Psoas muscle (tissue), 8 donors: Measurements from ENCODE around the gene OR6J1. TPM values are rescaled to one million over a fixed set of nuclear protein-coding genes. Genes with fewer than 3 reads are reported as not detected.

Experiments used
- ATAC-seq, 4 donors: fragments of 200-7000 bp; cut with Tn5 transposase; one replicate each; pipeline ENCODE4 v1.9.1; 2020; ENCODE audit warnings: moderate library complexity in 3 of 4, mild to moderate bottlenecking in 2 of 4
- DNase-seq, 2 donors: peaks; one replicate each; pipeline ENCODE4 v3.0.0-alpha.2; 2020
- H3K27ac ChIP-seq: fragments of 200-600 bp; one replicate; pipeline ENCODE4 v1.8.0; 2022
- H3K27me3 ChIP-seq, 3 donors: fragments of 200-600 bp in 1 of 3; one replicate each; pipeline versions ENCODE4 v1.6.1 to v1.8.0; 2013 to 2022; ENCODE audit warnings: low read length in 2 of 3, mild to moderate bottlenecking in 2 of 3, moderate library complexity in 1 of 3; ENCODE audit not compliant: insufficient read depth in 3 of 3
- H3K36me3 ChIP-seq, 2 donors: fragments of 200-600 bp in 1 of 2; one replicate each; pipeline versions ENCODE4 v1.6.1 to v1.8.0; 2013 to 2022; ENCODE audit warnings: low read depth in 1 of 2, mild to moderate bottlenecking in 1 of 2, moderate library complexity in 1 of 2; ENCODE audit not compliant: insufficient read depth in 1 of 2
- H3K4me1 ChIP-seq: fragments of 200-600 bp; one replicate; pipeline ENCODE4 v1.8.0; 2022
- H3K4me3 ChIP-seq: fragments of 200-600 bp; one replicate; pipeline ENCODE4 v1.8.0; 2022; ENCODE audit warnings: mild to moderate bottlenecking
- H3K9me3 ChIP-seq: fragments of 200-600 bp; one replicate; pipeline ENCODE4 v1.8.0; 2022
- WGBS, 3 donors: extraction: QIAGEN DNeasy Blood & Tissue Kit; methylation state at CpG; one replicate each; pipeline versions ENCODE4 v1.1.6 to v1.1.7; 2013; 5-methylcytosine and 5-hydroxymethylcytosine counted together
- intact Hi-C, 2 donors: fragments of 100-400 bp; cut with DNase I; formaldehyde crosslinking; loops; one replicate each; pipeline versions ENCODE4 v1.11.0 to v1.14.2; 2022
- polyA plus RNA-seq, 3 donors: library from polyadenylated mRNA; stranded (reverse); fragments of 200-250 nt; gene quantifications; one replicate each; pipeline ENCODE4 v1.2.3, GENCODE V29; 2013
- total RNA-seq, 4 donors: library from RNA; stranded (reverse); fragmentation: NEBNext Ultra II Directional in 2 of 4; extraction: Animal tissue kit (Norgen Biotek cat#: 25700) in 2 of 4; gene quantifications; one replicate each; pipeline versions ENCODE4 v1.2.1 to v1.2.4, GENCODE V29; 2021 to 2023
- TF ChIP-seq, protein P1 (sequence below): fragments of 200-600 bp; IDR thresholded peaks from one replicate; pipeline ENCODE4 v1.8.0; 2022; ENCODE audit warnings: antibody characterized with exemption
- donor health status: healthy with polysubstance abuse.
- donor health status: DM: no; HTN: no; CAD: no; lungs with moderate emphysema.
- donor health status: Bipolar disorder and iron deficiency.
- donor health status: healthy.
- donor health status: DM: yes; HTN: yes; CAD: no.
- donor health status: DM: no; HTN: no; CAD: no.
- donor health status: DM: no; HTN: no; CAD: no.
- donor health status: DM: yes; HTN: yes; CAD: no.

The OR6J1 gene
- total and polyA plus RNA-seq, 7 donors, result not detected

DNA sequence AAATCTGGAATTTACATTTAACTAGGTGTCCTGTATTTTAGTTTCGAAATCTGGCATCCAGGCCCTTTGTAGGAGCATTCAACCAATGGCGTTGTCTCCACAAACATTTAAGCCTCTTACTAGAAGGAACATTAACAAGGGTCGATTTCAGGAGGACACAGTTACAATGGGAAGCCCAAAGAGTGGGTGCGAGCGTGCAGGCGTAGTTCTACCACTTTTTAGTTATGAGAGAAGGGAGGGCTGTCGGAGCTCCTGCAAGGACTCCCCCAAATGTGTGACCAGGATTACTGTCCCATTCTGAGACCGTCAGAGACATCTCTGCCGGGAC is 46.4 kb downstream of the OR6J1 start:
- intact Hi-C loops, result no loop called here
- Histone ChIP-seq H3K36me3 (peaks cover 0 to 19% of the 10 kb centered on the region in 2 donors), H3K9me3 (no peaks in the 10 kb centered on the region), H3K27me3 (no peaks in the 10 kb centered on the region), H3K4me1 (peaks cover 23% of the 10 kb centered on the region), H3K27ac (peak overlapping the region; percentile 94), H3K4me3 (peak overlapping the region; percentile 97)
- WGBS, 3 donors, result 9 to 14% (median 10%) methylated on average over 9 of the region's 9 CpGs
- TF ChIP-seq, protein P1, sequence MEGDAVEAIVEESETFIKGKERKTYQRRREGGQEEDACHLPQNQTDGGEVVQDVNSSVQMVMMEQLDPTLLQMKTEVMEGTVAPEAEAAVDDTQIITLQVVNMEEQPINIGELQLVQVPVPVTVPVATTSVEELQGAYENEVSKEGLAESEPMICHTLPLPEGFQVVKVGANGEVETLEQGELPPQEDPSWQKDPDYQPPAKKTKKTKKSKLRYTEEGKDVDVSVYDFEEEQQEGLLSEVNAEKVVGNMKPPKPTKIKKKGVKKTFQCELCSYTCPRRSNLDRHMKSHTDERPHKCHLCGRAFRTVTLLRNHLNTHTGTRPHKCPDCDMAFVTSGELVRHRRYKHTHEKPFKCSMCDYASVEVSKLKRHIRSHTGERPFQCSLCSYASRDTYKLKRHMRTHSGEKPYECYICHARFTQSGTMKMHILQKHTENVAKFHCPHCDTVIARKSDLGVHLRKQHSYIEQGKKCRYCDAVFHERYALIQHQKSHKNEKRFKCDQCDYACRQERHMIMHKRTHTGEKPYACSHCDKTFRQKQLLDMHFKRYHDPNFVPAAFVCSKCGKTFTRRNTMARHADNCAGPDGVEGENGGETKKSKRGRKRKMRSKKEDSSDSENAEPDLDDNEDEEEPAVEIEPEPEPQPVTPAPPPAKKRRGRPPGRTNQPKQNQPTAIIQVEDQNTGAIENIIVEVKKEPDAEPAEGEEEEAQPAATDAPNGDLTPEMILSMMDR, result no peak
- DNase-seq, result no peak
- ATAC-seq, result no peak

- peak overlapping the region; percentile 97 for H3K4me3 ChIP-seq
- no peak overlapping the region for H3K27ac ChIP-seq
- intact Hi-C loops, result no loop called here
- 84 to 92% (median 88%) methylated on average over 6 of the region's 6 CpGs for WGBS, 3 donors
- DNase-seq (no peak), ATAC-seq (no peak)
- no peaks in the 10 kb centered on the region for H3K27me3 ChIP-seq
- peaks cover 23% of the 10 kb centered on the region for H3K4me1 ChIP-seq
- no peaks in the 10 kb centered on the region for H3K9me3 ChIP-seq
- TF ChIP-seq, protein P1, result no peak
- peaks cover 0 to 14% of the 10 kb centered on the region in 2 donors for H3K36me3 ChIP-seq
These were observed 46.9 kb downstream of the OR6J1 start for GRCh38 chr14:22597265-22597664.

GRCh38 chr14:22596354-22596879 is 47.7 kb downstream of the OR6J1 start:
- ATAC-seq (no peak), DNase-seq (no peak)
- TF ChIP-seq, protein P1, result no peak
- Histone ChIP-seq H3K4me3 (no peak overlapping the region), H3K9me3 (no peaks in the 10 kb centered on the region), H3K27ac (no peak overlapping the region), H3K27me3 (no peaks in the 10 kb centered on the region), H3K4me1 (peaks cover 21% of the 10 kb centered on the region), H3K36me3 (peaks cover 0 to 6% of the 10 kb centered on the region in 2 donors)
- 73 to 90% (median 81%) methylated on average over 3 of the region's 3 CpGs for WGBS, 3 donors
- intact Hi-C loops, result no loop called here

DNA sequence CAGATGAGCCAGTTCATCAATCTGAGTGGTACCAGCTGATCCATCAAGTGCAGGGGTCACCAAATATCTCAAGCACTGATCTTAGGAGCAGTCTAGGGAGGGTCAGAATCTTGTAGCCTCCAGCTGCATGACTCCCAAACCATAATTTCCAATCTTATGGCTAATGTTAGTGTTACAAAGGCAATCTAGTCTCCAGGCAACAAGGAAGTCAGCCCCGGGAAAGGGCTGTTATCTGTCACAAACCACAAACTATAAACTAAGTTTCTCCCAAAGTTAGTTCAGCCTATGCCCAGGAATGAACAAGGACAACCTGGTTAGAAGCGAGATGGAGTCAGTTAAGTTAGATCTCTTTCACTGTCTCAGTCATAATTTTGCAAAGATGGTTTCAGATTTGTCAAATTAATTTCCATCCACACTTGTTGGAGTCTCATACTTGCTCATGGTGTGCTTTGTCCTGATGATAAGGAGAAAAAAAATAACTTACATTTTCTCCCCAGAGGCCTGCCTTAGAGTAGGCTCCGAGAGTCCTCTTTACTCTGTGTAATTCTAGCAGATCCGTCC is 49.9 kb downstream of the OR6J1 start:
- no peak for DNase-seq
- Histone ChIP-seq H3K36me3 (no peaks in the 10 kb centered on the region), H3K4me3 (no peak overlapping the region), H3K27me3 (no peaks in the 10 kb centered on the region), H3K27ac (no peak overlapping the region), H3K4me1 (peaks cover 7% of the 10 kb centered on the region), H3K9me3 (no peaks in the 10 kb centered on the region)
- ATAC-seq, result no peak
- TF ChIP-seq, protein P1, result no peak
- intact Hi-C loops, result no loop called here
- 49 to 59% (median 52%) methylated on average over 4 of the region's 4 CpGs for WGBS, 3 donors

GRCh38 chr14:22593601-22594000 is 50.6 kb downstream of the OR6J1 start:
- Histone ChIP-seq H3K9me3 (no peaks in the 10 kb centered on the region), H3K27ac (no peak overlapping the region), H3K4me1 (peaks cover 4% of the 10 kb centered on the region), H3K36me3 (no peaks in the 10 kb centered on the region), H3K4me3 (no peak overlapping the region), H3K27me3 (no peaks in the 10 kb centered on the region)
- 75 to 81% (median 80%) methylated on average over 2 of the region's 2 CpGs for WGBS, 3 donors
- intact Hi-C loops, result no loop called here
- TF ChIP-seq, protein P1, result no peak
- ATAC-seq, result no peak
- DNase-seq, result no peak
